Measurements from ENCODE around the gene METTL5. TPM values are rescaled to one million over a fixed set of nuclear protein-coding genes. Genes with fewer than 3 reads are reported as not detected.

The METTL5 gene
- total RNA-seq, 4 donors from 2014 or later = 34.2 to 283 (median 42.8) TPM

GRCh38 chr2:169765523-169765922 lies 59.2 kb downstream of the METTL5 start:
- 86 to 89% methylated on average over 6 of the region's 6 CpGs for WGBS, 2 donors
- no peak for TF ChIP-seq POLR2A (IDR thresholded peaks at IDR 0.05)
- TF ChIP-seq, protein P1, sequence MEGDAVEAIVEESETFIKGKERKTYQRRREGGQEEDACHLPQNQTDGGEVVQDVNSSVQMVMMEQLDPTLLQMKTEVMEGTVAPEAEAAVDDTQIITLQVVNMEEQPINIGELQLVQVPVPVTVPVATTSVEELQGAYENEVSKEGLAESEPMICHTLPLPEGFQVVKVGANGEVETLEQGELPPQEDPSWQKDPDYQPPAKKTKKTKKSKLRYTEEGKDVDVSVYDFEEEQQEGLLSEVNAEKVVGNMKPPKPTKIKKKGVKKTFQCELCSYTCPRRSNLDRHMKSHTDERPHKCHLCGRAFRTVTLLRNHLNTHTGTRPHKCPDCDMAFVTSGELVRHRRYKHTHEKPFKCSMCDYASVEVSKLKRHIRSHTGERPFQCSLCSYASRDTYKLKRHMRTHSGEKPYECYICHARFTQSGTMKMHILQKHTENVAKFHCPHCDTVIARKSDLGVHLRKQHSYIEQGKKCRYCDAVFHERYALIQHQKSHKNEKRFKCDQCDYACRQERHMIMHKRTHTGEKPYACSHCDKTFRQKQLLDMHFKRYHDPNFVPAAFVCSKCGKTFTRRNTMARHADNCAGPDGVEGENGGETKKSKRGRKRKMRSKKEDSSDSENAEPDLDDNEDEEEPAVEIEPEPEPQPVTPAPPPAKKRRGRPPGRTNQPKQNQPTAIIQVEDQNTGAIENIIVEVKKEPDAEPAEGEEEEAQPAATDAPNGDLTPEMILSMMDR (IDR thresholded peaks at IDR 0.05) = no peak
- no peak for DNase-seq (ENCODE audit: low spot score in 2 of 2)
- intact Hi-C loops (cut with DNase I; ENCODE audit: low total_unique reads) = no loop called here
- no peak overlapping the region for H3K4me3 ChIP-seq (ENCODE audit: low read depth, poor library complexity, severe bottlenecking)

- no peak overlapping the region for H3K4me3 ChIP-seq (ENCODE audit: low read depth, poor library complexity, severe bottlenecking)
- DNase-seq (ENCODE audit: low spot score in 2 of 2) = no peak
- 94 to 95% methylated on average over 6 of the region's 6 CpGs for WGBS, 2 donors
- intact Hi-C loops (cut with DNase I; ENCODE audit: low total_unique reads) = no loop called here
- TF ChIP-seq POLR2A (IDR thresholded peaks at IDR 0.05) = no peak
- TF ChIP-seq, protein P1 (IDR thresholded peaks at IDR 0.05) = no peak
Measured at GRCh38 chr2:169761970-169762292, 62.8 kb downstream of the METTL5 start.

Other genes starting within 250 kb of the METTL5 start
- gene PPIG, start 240.6 kb downstream of the METTL5 start, total RNA-seq = 10 to 100 TPM; 23.5 to 31.9 (median 28.0) TPM
- gene CFAP210, start 130.5 kb downstream of the METTL5 start, total RNA-seq = not detected
- gene PHOSPHO2, start 130.4 kb downstream of the METTL5 start, total RNA-seq = 1 to 10 TPM; 2.7 to 7.6 (median 4.4) TPM
- gene KLHL23, start 91.1 kb downstream of the METTL5 start, total RNA-seq = 1 to 10 TPM in 3 of 4 donors, under 1 TPM in 1; 0.59 to 5.0 (median 2.3) TPM
- 10 to 100 TPM; 29.1 to 40.0 (median 38.2) TPM for gene SSB, start 26.0 kb downstream of the METTL5 start, total RNA-seq
- gene UBR3, start 2.5 kb upstream of the METTL5 start, total RNA-seq = 10 to 100 TPM; 40.8 to 64.7 (median 50.5) TPM